Suppressor macrophage treated with lipopolysaccharide for 4 hours (primary cell): ENCODE results near the gene CNOT6L.
"Not testable (repeated sequence)": the region's sequence is repeated elsewhere in the genome, so short reads cannot be mapped to it uniquely, and the experiment has no call there.

Source experiments
- DNase-seq: peaks from one replicate; pipeline ENCODE4 v3.0.0-alpha.2; 2020

CNOT6L gene

GRCh38 chr4:77818602-77819403, at the start of gene CNOT6L:
TSS of gene CNOT6L (minus strand) at chr4:77819368. CDS start at chr4:77819308, 60 bp downstream.
- DNase-seq: peak; percentile 61

DNA sequence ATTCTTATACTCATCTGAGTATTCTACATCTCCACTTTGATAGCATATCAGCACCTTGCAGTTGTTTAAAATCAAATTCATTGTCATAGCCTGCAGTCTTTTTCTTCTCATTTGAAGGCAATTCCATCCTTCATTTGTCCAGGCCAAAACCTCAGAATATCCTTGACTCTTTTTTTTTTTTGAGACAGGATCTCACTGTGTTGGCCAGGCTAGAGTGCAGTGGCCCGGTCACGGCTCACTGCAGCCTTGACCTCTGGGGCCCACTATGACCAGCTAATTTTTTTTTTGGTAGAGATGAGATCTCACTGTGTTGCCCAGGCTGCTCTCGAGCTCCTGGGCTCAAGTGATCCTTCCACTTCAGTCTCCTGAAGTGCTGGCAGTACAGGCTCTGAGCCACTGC, 46.1 kb upstream of the CNOT6L start:
- DNase-seq: no peak

DNA sequence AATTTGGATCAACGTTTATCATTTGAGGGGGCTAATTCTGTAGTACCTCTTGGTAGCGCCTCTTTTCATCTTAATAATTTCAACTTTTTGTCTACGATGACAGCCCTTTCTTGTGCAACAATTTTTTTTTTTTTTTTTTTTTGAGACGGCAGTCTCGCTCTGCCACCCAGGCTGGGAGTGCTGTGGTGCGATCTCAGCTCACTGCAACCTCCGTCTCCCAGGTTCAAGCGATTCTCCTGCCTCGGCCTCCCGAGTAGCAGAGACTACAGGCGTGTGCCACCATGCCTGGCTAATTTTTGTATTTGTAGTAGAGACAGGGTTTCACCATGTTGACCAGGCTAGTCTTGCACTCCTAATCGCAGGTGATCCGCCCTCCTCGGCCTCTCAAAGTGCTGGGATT, 44.2 kb upstream of the CNOT6L start:
- DNase-seq: not testable (repeated sequence)

GRCh38 chr4:77862478-77863216, 43.5 kb upstream of the CNOT6L start, which contains the start of gene MRPL1:
TSS of gene MRPL1 (plus strand) at chr4:77862830. CDS start at chr4:77862849, 19 bp downstream.
- peak; percentile 97 for DNase-seq

GRCh38 chr4:77861495-77861894, 42.3 kb upstream of the CNOT6L start:
- no peak for DNase-seq

- no peak for DNase-seq
Observed at GRCh38 chr4:77859256-77859655, 40.1 kb upstream of the CNOT6L start.

DNA sequence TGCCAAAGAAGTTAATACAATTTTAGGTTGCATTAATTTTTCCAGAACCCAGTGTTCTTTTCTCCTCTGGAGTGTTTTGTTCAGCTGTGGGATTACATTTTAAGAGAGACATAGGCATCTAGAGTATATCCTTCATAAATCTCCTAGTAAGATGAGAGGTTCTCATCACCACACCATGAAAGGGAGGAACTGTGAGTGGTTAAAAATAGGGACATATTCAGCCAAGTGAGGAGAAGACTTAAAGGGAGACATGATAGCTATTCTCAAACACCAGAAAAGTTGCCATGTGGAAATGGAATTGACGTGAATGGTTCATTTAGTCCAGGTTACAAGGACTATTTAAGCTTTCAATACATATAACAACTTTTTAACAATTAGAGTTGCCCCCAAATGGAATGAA, 37.0 kb upstream of the CNOT6L start:
- no peak for DNase-seq

GRCh38 chr4:77854431-77855111, 35.4 kb upstream of the CNOT6L start:
- DNase-seq: peak; percentile 66

GRCh38 chr4:77852892-77853495, 33.8 kb upstream of the CNOT6L start:
- peak; percentile 28 for DNase-seq

- DNase-seq: no peak
Observed at GRCh38 chr4:77849278-77849965, 30.3 kb upstream of the CNOT6L start.

DNA sequence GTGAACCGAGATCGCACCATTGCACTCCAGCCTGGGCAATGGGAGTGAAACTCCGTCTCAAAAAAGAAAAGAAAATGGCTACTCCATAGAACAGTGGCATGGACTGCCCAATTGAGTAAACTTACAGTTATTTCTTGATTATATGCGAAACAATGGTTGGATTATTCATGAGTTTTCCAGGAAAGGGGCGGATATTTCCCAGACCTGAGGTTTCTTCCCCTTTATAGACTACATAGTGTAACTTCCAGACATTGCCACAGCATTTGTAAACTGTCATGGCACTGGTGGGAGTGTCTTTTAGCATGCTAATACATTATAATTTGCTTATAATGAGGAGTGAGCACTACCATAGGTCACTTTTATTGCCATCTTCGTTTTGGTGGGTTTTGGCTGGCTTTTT, 29.3 kb upstream of the CNOT6L start:
- no peak for DNase-seq

DNA sequence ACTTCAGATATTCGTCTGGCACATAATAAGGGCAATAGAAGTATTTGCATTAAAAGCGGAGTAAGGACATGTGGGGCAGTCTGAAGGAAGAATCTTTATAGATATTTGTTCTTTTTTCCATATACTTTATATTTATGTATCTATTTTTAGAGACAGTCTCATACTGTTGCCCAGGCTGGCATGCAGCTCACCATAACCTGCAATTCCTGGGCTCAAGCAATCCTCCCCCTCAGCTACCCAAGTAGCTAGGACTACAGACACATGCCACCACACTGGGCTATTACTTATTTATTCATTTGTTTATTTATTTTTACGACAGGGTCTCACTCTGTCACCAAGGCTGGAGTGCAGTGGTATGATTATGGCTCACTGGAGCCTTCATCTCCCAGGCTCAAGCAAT, 26.8 kb upstream of the CNOT6L start:
- no peak for DNase-seq

GRCh38 chr4:77845400-77845799, 26.2 kb upstream of the CNOT6L start:
- DNase-seq: no peak

- DNase-seq: no peak
Observed at GRCh38 chr4:77844363-77844762, 25.2 kb upstream of the CNOT6L start.

DNA sequence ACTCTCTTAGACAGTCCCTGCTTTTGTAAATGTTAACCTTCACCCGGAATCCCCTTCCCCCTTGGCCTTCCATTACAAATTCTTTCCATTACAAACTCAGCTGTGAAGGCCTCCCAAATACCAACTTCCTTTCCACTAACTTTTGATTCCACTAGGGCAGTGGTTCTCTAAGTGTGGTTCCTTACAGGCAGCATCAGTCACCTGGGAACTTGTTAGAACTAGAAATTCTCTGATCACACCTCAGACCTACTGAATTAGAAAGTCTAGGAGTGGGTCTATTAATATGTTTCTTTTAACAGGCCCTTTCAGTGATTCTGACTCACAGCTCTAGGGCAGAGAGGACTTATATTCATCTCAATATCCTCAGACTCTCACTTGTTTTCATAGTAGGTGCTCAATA, 24.5 kb upstream of the CNOT6L start:
- no peak for DNase-seq

DNA sequence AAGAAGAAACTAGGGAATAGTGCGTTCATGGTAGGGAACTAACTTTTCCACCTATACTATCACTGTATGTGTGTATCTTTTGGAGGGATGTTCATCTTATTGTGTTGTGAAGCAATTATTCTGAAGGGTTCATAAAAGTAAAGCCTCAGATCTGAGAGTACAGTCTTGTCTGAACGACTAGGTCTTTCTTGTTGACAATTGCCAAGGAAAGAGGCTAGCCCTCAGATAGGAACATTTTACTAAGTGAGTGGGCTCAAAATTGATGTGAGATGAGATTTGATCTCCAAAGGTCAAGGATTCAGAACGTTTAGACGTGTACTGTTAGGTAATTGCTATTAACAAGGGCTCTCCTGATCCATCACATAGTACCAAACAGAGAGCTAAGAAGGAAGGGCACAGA, 15.2 kb upstream of the CNOT6L start:
- DNase-seq: no peak

DNA sequence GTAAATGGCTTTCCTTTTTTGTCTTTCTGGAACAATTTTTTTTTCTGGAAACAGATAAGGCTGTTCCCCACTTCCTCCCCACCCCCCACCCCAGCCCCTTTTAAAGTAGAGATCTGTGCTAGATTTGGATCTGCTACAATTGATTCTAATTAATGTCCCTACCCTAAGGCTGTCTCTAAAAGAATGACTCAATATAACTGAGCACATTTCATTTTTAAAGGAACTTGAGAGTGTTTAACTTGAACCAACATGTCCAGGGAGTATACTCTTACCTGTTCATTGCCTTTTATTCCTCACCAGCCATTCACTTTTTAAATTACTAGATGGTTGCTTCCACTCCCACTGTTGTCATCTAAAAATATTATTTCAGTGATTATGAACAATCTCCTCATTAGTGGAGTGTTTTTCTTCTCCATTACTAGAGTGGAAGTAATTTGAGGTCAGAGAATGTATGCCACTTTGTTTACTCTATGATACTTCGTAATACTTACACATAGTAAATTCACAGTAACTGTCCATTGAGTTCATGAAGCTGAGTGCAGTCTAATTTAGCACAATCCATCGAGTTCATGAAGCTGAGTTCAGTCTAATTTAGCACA, 14.1 kb upstream of the CNOT6L start:
- DNase-seq: no peak

DNA sequence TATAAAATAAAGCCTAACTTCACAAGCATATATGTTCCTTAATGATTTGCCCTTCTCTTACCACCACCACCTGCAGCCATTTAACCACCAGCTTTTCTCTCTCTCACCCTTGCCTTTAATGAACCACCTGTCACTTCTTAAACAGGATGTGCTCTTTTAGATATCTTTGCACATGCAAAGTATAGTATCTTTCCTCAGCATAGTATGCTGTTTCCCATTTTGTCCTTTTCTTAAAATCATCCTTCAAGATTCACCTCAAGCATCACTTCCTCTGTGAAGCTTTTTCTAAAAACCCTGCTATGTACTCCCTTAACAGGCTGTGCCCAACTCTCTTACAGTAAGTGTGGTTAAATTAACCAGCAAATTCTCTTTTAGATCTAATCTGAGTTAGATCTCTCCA, 8.2 kb upstream of the CNOT6L start:
- no peak for DNase-seq

DNA sequence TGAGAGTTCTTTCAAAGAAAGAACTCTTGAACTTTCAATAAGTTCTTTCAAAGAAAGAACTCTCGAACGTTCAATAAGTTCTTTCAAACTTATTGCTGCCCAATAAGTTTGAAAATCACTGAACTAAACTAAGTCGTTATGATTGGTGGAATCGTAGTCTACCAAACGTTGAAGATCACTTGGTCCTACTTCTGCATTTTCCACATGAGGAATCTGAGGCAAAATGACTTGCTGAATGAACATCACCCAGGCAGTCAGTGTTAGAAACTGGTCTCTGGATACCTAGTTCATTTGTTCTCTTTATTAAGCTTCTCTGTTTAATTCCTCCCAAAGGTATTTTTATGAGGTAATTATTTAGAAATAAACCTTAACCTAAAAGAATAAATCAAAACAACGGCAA, 7.1 kb upstream of the CNOT6L start:
- DNase-seq: no peak

DNA sequence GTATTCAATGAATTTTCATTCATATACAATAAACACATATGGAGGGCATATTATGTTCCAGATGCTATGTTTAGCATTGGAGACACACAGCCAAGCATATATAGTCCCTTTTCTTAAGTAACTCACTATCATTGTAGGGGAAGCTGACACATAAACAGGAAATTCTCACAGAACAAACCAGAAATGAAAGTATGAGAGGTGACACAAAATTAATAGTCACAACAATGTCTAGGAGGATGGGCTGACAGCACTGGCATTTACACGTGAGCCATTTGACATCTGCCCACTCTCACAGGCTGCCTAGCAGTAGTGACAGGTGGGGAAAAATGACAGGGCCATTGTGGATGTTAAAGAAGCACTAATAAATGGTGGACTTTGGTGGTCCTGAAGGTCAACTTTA, 2.6 kb upstream of the CNOT6L start:
- peak; percentile 70 for DNase-seq

GRCh38 chr4:77820649-77821561, 1.7 kb upstream of the CNOT6L start:
- peak; percentile 40 for DNase-seq
